Activated T-helper 9 cell treated with anti-CD3 and anti-CD28 coated beads, Interleukin-2, amount 50 U/mL, for 16 hours (primary cell): Measurements from ENCODE around the gene COX6A1.
"Not testable (repeated sequence)": the region's sequence is repeated elsewhere in the genome, so short reads cannot be mapped to it uniquely, and the experiment has no call there.

Experiments
- DNase-seq: peaks from one replicate; pipeline ENCODE4 v3.0.0-alpha.2; 2020; ENCODE audit warnings: low read depth

COX6A1 gene

DNA sequence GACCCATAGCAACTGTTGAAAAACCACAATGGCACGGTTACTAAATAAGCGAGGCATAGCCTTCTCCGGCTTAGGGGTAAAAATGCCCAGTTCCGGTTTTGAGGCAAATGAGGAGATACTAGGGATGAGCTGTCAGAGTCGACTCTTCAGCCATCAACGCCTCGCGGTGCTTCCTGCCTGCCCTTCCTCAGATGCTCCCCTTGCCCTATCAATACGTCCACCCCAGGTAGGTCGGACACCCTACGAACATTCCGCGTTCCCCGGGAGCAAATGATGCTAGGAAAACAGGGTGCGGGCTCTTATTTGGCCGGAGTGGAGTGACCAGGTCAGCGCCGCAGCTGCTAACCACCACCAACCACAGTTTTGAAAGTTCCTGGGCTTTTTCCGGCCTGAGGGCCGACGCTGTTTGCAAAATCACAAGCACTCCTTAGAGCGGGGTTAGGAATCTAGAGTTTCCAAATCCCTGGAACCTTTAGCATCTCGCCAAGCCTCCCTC, 30.5 kb downstream of the COX6A1 start:
- no peak for DNase-seq

DNA sequence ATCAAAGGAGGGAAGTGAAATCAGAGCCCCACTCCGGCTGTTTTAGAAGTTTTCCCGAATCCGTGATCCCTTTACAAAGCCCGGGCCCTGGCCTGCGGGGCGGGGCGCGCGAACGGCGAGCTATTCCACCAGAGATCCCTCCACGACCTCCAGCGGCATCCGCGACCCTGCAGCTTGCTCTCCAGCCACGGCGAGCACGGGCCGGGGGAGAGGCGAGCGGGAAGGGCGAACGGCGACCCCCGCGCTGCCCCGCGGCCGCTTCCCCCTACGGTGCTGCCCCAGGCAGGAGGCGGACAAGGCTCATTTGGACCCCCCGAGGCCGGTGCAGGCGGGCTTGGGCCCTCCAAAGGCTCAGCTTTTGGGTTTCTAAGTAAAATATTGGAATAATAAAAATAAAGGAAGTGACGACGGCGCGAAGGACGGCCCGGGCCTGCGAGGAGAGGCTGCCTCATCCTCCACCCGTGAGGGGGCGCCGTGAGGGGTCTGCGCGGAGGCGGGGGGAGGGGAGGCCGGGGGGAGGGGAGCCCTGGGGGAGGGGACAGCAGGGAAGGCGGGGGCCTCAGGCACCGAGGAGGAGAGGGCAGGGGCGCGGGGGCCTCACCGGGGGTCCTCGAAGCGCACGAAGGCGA, 31.0 kb downstream of the COX6A1 start:
- peak; percentile 41 for DNase-seq

DNA sequence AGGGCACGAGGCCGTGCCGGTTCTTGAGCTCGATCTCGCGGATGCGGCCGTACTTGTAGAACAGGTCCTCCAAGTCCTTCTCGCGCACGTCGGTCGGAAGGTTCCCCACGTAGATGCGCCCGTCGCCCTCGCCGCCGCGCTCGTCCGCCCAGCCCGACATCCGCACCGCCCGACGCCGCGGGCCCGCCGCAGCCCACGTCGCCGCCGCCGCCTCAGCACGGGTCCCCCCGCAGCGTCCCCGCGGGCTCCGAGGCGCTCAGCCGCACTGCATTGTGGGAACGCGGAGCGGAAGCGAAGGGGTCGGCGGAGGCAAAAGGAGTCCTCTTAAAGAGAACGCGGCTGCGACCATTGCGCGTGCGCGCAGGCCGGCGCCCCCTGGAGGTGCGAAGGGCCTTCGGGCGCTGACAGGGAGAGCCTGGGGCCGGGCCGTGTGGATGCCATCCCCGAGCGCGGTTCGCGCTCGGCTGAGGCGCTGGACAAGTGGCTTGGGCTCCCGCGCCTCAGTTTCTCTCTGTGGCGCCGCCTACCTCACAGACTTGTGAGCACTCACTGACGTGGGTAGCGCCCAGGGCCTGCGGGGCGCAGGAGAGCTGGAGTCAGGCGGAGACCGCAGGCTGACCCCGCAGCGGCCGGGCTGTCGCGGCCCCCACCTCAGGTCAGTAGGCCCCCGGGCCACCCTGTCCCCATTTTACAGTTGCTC, 31.7 kb downstream of the COX6A1 start, which contains the start of gene SRSF9:
Gene SRSF9, minus strand, starts transcription at position 299 of the 700 bp plus-strand sequence. Its CDS starts 139 bp downstream, at position 160.
- DNase-seq = peak; percentile 96

DNA sequence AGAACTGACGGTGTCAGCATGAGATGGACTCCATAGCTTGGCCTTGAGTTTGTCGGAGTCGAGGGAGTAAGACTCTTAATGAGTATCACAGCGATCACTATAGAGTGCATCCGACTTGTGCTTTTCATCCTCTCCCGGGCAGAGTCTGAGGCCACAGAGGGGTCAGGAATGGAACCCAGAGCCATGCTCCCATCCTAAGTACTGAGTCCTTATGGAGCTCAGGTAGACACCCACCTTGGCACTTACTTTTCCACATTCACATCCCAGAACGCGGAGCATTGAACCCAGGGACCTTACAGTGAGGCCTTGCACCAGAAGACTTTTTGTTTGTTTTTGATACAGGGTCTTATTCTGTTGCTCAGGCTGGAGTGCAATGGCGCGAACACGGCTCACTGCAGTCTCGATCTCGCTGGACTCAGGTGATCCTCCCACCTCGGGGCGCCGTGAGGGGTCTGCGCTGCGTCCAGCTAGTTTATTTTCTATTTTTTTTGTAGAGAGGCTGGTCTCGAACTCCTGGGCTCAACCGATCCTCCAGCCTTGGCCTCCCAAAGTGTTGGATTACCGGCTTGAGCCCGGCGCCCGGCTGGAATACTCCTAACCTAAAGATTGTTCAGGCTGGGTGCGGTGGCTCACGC, 32.4 kb downstream of the COX6A1 start:
- no peak for DNase-seq

DNA sequence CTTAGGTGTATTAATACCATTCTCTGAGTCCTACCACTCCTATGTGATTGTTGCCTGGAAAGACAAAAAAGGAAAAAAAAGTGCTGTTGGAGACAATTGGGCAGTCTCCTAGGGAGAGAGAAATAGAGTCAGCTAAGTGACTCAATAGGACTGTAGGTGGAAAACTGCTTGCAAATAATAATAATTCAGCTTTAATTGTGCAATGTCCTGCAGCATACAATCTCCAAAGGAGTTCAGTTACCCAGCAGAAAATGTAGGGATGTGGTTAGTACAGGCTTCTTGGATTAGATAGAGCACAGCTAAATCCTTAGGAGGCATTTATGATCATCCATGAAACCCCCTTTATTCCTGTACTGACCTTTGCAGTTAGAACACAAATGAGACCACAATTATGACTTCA, 34.6 kb downstream of the COX6A1 start:
- no peak for DNase-seq

DNA sequence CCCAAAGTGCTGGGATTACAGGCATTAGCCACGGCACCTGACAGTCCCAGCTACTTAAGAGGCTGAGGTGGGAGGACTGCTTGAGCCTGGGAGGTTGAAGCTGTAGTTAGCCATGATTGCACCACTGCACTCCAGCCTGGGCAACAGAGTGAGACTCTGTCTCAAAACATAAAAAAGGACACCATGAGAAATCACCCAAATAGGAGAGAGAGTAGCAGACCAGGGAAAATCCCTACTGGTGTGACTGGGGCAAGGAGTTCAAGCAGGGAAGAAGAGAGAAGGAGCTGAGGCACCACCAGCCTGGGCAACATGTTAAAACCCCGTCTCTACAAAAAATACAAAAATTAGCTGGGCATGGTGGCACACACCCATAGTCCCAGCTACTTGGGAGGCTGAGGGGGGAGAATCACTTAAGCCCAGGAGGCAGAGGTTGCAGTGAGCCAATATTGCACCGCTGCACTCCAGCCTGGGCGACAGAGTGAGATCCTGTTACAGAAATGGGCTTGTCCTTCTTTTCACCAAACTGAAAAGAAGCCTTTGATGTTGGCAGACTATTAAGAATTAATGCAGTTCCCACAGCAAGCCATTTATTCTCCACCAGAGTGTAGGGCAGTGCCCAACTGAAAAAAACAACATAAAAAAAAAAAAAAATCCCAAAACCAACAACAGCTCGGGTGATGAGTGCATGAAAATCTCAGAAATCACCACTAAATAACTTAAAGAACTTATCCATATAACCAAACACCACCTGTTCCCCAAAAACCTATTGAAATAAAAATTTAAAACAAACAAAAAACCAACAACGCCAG, 36.1 kb downstream of the COX6A1 start:
- DNase-seq = no peak

DNA sequence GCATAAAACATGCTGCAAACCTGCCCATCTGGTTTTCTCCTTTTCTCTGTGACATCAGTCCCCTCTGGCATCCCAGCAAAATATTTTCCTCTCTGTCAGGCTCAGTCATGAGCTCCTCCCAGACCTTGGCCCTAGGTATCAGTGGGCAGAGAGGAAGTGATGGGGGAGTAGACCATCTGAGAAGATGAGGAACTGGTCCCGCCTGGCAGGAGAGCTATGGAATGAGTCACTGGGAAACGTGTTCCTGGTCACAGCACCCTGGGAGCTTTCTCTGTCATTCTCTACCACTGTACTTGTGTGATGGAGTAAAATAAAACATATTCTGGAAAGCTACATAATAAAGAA, 36.7 kb downstream of the COX6A1 start:
- no peak for DNase-seq

DNA sequence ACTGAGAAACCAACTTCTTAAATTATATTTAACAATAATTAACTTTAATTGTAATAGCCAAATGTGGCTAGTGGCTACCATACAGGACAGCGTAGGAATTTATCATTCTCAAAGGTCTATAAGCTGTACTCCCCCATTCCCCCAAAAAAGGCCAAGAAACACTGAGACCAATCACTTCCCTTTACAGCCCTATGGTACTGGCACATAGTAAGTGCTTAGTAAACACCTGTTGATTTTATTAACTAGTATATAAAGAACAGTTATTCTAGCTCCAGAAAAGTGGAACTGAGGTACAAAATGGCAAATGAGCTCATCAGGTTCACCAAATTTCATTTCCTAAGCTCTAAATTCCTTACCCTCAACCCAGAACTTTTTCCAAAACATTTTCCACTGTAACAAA, 37.7 kb downstream of the COX6A1 start:
- DNase-seq = no peak

DNA sequence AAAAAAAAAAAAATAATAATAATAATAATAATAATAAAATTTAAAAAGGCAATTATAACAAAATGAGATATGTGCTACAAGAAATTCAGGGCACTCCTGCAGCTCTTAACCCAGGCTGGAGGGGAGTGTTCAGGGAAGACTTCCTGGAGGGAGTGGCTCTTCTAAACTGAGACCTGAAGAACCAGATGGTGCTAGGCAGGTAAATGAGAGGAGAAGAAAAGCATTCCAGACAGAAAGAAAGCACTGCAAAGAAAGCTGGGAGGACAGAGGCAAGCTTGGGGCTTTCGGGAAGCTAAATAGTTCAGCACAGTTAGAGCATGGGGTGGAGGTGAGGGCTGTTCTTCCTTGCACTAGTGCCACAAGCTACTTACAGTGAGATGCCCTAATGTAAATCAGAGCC, 41.5 kb downstream of the COX6A1 start:
- DNase-seq = no peak

DNA sequence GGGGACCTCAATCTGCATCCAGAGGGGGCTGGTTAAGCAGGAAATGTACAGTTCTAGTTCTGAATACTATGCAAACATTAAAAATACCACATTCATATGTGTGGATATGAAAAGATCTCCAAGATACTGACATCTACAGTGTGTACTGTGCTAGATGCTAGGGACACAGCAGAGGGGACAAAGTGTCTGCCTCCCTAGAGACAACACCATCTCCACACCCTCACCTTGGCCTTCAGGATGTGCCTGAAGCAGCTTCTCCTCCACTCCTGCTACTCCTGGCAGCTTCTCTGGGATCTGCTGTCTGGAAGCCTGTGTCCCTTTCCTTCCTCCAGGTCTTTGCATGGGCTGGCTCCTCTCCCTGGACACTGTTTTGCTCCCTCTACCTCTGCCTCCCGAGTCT, 42.3 kb downstream of the COX6A1 start:
- DNase-seq = no peak

DNA sequence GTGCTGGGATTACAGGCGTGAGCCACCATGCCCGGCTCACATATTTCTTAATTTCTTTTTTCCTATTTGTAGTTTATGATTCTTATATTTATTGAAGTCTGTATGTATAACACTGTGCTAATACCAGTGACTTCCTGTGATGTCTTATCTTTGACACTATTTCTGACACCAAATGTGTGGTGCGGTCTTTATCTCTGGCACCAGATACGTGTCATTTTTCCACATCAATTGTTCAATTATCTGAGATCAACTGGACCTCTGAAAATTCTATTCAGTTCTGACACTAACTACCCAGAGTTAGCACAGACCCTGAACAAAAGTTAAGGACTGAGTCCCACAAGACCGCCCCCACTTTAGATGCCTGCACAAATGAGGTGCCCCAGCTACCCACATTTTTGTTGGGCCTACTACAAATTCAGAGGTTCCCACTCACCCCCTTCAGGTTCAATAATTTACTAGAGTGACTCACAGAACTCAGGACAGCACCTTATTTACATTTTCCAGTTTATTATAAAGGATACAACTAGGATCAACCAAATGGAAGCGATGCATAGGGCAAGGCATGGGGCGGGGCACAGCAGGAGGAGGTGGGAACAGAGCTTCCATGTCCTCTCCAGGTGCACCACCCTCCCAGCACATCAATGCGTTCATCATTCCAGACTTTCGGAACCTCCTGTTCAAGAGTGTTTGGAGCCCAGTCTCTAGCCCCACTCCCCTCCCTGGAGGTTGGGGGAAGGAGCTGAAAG, 43.3 kb downstream of the COX6A1 start:
- DNase-seq = no peak

DNA sequence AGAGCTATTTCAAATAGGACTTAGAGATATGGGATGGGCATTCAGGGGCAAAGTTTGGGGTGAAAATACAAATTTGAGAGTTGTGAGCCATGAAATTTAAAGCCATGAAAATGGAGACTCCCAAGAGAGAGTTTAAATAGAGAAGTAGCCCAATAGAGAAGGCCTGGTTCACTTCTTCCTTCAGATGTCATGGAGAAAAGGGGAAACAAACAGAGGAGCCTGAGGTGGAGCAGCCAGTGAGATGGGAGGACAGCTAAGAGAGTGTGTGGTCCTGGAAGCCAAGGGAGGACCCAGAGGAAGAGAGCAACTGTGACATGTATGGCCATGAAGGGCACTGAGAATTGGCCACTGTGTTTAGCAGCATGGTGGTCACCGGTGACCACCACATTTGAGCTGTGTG, 45.7 kb downstream of the COX6A1 start:
- no peak for DNase-seq

DNA sequence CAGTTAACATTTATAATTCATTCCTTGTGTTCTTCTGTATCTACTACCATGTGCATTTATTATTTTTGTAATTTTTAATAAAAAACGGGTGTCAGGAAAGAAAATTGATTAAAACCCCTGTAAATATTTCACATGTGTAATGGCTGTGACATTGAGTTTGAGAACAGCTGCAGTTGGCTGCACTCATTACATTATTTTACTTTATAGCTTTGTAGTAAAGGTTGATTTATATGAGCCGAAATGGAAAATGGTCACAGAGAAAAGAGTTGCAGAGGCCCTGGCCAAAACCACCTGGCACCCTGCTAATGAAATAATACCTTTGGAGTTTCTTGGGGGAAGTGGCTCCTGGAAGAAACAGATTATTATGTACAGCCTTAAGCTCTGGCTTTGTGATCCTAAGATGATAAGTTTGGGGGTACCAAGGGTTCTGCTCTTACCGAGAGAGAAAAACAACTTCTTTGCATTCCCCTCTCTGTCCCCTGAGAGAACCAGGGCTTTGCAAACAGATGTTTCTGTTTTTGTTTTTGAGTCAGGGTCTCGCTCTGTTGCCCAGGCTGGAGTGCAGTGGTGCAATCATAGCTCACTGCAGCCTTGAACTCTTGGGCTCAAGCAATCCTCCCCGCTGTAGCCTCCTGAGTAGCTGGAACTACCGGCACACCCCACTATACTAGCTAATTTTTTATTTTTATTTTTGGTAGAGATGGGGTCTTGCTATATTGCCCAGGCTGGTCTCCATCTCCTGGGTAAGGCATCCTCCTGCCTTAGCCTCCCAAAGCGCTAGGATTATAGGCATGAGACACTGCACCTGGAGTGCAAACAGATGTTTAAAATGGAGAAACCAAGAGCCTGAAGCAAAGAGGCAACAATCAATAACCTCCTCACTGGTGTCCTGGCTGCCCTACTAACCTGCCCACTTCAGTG, 48.3 kb downstream of the COX6A1 start:
- DNase-seq = no peak

DNA sequence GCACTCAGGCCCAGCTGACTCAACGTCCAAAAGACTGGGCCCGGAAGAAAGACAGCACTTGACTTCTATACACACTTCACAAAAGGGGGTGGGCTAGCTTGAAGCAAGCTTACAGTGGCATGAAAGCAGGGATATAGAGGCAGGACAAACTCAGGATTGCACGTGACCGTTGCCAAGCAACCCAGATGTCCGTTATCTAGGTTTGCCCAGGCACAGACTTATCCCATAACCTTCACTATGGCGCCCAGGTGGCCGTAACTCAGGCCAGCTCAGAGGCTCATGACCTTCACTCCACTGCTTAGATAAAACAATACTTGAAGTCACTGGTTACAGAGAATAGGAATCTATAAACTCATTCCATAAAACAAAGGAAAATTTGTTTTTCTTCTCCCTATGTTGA, 49.6 kb downstream of the COX6A1 start:
- not testable (repeated sequence) for DNase-seq

DNA sequence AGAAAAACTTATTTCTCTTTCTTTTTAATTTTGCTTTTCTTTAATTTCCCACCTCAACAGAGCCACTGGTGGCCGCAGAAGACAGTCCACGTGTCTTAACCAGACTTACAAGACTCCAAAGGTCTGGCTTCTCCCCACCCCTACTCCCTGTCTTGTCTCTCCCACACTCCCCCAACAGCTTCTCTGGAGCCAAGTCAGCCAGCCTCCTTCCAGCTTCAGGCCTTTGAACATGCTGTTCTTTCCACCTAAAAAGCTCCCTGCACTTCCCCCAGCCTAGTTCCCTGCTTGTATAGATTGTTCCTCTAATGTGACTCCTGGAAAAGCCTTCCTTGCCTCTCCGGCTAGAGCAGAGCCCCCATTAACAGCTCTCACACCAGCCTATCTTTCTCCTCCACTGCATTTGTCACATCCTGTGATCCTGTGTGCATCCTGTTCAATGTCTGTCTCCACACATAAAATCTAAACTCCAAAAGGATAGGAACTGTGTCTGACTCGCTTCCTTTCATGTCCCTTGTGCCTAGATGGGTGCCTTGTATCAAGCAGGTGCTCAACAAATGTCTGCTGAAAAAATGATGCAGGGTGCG, 50.2 kb downstream of the COX6A1 start:
- no peak for DNase-seq

DNA sequence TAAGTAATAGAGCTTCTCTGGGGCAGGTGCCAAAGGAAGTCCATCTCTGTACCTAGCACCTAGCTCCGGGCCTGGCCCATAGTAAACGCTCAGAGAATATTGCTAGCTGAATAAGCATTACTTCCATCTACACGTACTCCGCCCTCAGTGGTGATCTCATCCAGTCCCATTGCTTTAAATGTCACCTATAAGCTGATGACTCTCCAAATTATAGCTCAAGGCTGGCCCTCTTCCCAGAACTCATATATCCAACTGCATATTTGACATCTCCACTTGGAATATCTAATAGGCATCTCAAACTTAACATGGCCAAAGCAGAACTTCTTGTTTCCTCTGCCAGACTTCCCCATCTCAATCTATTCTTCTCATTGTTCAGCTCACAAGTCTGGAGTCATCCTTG, 51.1 kb downstream of the COX6A1 start:
- no peak for DNase-seq

DNA sequence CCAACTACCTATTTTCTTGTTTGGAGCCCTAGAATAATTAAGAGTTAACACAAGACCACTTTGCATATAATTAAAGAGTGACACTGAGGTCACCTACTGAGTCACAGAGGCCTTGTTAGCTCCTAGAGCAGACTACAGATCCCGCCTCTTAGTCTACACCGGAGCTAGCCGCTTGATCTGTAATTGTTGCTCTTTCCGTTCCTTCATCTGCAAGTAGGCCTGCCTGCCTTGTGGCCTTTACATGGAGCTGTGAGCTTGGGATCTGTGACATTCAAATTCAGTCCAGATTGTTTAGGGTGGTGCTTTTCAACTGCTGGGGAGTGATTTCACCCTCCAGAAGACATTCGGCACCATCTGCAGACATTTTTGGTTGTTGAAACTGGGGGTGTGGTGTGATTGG, 52.4 kb downstream of the COX6A1 start:
- DNase-seq = no peak
